Hematopoietic multipotent progenitor cell treated with erythropoietin and hydrocortisone succinate and interleukin-3 and kit ligand, for 17 days (in vitro differentiated cells): ENCODE measurements around the gene ARHGAP29.
"Not testable (repeated sequence)": the region's sequence is repeated elsewhere in the genome, so short reads cannot be mapped to it uniquely, and the experiment has no call there.

Experiments used
- DNase-seq: peaks from one replicate; pipeline ENCODE4 v3.0.0-alpha.2; 2015; ENCODE audit warnings: low spot score

The ARHGAP29 gene

DNA sequence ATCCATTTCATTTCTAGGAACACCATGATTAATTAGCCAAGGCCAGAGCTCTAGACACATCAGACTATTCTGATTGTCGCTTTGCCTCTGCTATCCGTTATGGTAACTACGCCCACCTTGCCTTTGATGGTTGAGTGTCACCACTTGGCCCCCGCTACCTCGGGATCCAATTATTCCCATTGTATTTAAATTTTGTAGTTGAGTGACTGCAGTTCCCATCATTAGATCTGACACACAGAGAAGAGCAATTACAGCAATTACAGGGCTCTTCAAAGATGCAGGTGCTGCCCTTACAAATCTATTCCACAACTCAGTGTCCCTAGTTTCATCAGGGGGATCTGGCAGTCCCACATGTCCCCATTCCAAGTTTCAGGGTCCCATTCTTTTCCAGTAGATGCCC lies 71.5 kb downstream of the ARHGAP29 start:
- no peak for DNase-seq

- not testable (repeated sequence) for DNase-seq
Measured at GRCh38 chr1:94164885-94165284, 72.5 kb downstream of the ARHGAP29 start.

DNA sequence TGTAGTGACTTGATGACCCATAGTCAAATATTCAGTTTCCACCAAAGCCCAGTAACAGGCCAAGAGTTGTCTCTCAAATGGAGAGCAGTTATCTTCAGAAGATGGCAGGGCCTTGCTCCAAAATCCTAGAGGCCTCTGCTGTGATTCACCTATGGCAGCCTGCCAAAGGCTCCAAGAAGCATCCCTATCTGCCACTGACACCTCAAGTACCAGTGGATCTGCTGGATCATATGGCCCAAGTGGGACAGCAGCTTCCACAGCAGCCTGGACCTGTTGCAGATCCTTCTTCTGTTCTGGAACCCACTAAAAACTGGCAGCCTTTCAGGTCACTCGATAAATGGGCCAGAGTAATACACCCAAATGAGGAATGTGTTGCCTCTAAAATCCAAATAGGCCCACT lies 73.3 kb downstream of the ARHGAP29 start:
- not testable (repeated sequence) for DNase-seq

DNA sequence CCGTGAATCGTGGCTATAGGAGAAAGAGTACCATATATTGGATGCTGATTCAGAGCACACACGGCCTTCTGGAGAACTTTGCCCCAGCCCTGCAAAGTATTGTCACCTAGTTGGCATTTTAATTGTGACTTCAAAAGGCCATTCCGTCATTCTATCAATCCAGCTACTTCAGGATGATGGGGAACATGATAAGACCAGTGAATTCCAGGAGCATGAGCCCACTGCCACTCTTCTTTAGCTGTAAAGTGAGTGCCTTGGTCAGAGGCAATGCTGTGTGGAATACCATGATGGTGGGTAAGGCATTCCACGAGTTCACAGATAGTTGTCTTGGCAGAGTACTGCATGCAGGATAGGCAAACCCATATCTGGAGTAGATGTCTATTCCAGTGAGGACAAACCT lies 74.1 kb downstream of the ARHGAP29 start:
- not testable (repeated sequence) for DNase-seq

GRCh38 chr1:94160811-94161210 lies 76.6 kb downstream of the ARHGAP29 start:
- no peak for DNase-seq

DNA sequence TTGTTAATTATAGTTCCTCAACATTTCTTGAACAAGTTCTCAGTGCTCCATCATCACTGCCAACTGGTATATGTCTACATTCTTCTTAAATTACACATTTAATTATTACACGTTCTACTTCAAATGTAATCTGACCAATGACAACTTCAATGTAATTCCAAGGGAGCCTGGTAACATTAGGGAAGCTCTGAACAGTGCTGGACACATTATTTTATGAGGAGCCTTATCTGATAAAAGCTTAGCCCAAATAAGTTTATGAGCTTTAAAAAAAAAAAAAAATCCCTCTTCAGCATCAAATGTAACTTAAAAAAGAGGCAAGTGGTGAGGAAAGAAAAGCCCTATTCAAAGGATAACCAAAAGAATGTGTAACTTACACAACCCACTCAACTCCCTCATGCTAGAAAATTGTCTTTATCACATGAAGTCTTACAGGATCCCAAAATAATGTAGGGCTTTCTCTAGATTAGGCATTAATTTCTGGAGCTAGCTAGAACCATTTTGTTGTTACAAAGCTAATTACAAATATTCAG lies 81.2 kb downstream of the ARHGAP29 start:
- DNase-seq: no peak

DNA sequence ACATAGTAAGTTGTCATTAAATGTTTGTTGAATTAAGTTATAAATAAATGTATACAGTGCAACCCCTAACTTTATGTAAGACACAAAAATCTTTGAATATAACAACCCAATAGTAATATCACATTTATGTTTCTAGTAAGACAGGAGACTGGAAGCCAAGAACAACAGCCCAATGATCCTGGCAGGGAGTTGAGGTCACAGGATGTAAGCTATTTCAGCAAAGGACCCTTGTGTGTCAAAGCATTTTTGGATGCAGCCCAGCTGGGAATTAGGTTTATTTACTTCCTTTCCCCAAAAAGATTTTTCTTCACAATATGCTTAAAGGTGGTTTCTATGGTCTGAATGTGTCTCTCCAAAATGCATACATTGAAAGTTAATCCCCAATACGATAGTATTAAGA lies 82.4 kb downstream of the ARHGAP29 start:
- DNase-seq: no peak

- no peak for DNase-seq
Measured at GRCh38 chr1:94153133-94153532, 84.3 kb downstream of the ARHGAP29 start.

DNA sequence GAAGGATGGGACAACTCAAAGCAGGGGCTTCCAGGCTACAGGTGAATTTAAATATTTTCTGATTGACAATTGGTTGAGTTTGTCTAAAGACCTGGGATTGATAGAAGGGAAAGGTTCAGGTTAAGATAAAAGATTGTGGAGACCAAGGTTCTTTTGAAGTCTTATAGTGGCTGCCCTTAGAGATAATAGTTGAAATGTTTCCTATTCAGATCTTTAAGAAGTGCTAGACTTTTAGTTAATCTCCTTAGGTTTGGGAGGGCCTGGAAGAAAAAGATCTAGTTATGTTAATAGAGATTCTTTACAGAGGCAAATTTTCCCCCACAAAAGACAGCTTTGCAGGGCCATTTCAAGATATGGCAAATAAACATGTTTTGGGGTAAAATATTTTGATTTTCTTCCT lies 88.2 kb downstream of the ARHGAP29 start:
- DNase-seq: not testable (repeated sequence)

GRCh38 chr1:94146273-94146672 lies 91.1 kb downstream of the ARHGAP29 start:
- no peak for DNase-seq

GRCh38 chr1:94144836-94145235 lies 92.5 kb downstream of the ARHGAP29 start:
- DNase-seq: no peak

- DNase-seq: no peak
Measured at GRCh38 chr1:94143809-94144176, 93.6 kb downstream of the ARHGAP29 start.

GRCh38 chr1:94143173-94143808 lies 94.1 kb downstream of the ARHGAP29 start:
- no peak for DNase-seq

DNA sequence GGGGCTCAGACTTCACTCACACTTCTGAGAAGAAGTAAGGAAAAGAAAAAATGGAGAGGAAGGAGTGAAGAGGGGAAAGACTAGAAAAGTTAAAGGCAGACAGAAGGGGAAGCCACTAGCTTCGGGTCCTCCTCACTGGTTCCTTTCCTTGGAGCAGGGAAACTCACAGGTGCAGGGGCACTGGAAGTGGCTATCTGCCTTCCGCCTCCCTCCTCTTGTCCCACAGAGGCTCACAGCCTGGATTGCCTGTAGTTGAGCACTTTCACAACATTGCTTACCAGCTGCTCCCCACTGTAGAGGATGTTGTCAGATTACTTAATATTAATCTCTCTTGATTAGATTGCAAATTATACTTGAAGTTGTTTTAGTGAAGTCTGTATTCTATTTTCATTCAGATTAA lies 94.8 kb downstream of the ARHGAP29 start:
- no peak for DNase-seq

GRCh38 chr1:94142022-94142421 lies 95.4 kb downstream of the ARHGAP29 start:
- DNase-seq: no peak

DNA sequence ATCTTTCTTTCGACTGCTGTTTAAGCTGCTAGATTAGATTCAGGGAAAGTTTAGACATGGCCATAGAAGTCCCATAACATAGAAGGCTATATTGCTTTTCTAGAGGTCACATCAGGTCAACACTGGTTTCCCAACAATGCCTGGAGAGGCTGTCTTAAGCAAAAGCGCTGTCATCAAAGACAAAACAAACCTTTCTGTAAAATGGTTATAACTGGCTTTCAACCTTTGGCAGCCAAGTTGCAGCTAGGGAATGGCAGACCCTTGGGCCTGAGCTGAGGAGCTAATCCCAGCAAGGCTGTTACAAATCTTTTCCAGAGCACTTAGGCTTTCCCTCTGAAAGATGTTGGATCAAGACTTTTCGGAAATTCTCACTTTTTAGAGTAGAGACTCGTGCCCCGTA lies 105.3 kb downstream of the ARHGAP29 start:
- DNase-seq: no peak

DNA sequence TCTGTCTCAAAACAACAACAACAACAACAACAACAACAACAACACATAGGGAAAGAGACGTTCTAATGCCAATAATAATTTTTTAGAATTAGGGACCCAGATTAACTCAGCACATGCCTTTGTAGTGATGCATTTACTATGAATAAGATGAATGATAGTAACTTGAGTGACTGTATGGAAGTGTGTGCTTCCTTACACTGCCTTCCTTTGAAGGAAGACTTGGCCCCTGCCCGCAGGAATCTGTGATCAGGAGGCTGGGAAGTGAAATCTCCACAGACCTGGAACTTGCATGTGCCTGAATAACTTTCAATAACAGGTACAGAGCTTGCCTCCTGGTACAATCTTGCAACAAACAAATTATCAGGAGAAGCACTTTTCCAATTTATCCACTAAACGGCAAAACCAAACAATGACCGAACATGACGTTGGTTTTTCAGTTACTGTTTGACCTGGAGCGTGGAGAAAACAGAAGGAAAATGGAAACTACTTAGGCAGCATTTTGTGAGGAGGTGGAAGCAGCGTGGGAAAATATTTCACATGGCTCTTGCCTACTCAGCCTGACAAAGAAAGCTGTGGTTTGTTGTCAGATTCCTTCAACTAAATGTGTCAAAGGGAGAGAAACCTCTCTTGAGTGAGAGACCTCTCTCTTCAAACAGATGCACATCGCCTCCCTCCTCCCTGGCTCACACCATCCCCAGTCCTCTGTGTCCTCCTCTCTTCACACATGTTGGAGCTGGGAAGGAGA lies 106.4 kb downstream of the ARHGAP29 start:
- no peak for DNase-seq

DNA sequence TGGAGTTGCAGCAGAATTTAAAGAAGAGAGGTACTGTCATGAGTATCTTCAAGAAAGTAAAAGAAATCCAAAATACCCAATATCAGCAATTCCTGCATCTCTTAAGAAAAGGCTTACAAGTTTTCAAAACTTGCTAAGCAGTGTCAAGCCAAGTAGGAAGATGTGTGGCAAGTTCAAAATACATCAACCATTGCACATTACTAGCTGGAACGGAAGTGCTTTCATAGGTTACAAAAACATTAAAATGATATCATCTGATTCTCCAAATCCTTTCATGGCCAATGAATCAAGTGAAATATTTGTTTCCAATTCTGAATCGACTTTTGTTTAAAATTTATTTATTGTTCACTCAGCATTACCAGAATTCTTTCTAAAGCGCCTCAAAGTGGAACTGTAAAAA lies 110.7 kb downstream of the ARHGAP29 start:
- no peak for DNase-seq

GRCh38 chr1:94125551-94126514 lies 111.6 kb downstream of the ARHGAP29 start:
- DNase-seq: no peak

DNA sequence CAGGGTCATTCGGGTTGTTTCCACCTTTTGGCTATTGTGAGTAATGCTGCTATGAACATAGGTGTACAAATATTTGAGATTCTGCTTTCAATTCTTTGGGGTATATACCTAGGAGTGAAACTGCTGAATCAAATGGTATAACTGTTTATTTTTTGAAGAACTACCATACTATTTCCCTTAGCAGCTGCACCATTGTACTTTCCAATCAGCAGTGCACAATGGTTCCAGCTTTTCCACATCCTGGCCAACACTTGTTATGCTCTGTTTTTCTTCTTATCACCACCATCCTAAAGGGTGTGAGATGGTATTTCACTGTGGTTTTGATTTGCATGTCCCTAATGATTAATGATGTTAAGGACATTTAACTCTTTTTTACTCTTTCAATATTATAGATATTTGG lies 112.8 kb downstream of the ARHGAP29 start:
- DNase-seq: no peak

- DNase-seq: no peak
Measured at GRCh38 chr1:94122201-94122970, 115.0 kb downstream of the ARHGAP29 start.
